Stimulated activated naive B cell treated with anti-CD40 and anti-IgM and Interleukin-4, amounts not matched to agents 10 μg/mL and 1 μg/mL and 100 μg/mL, for 72 hours (primary cell): ENCODE measurements around the gene DSC3.
"Not testable (repeated sequence)": the region's sequence is repeated elsewhere in the genome, so short reads cannot be mapped to it uniquely, and the experiment has no call there.

Experiments
- ATAC-seq, 2 donors: fragments of 150-1000 bp; cut with Tn5 transposase; replicated peaks; 2 replicates each; pipeline ENCODE4 v1.10.0; 2021; ENCODE audit warnings: moderate library complexity in 1 of 2
- DNase-seq: peaks from one replicate; pipeline ENCODE4 v3.0.0; 2021
- H3K27ac Mint-ChIP-seq: one replicate; pipeline ENCODE4 v1.8.0; 2022; ENCODE audit warnings: mild to moderate bottlenecking, mixed read lengths
- H3K27me3 Mint-ChIP-seq, 2 donors: one replicate each; pipeline ENCODE4 v1.8.0; 2022; ENCODE audit warnings: mixed read lengths in 2 of 2
- H3K36me3 Mint-ChIP-seq, 2 donors: one replicate each; pipeline ENCODE4 v1.8.0; 2022; ENCODE audit warnings: mixed read lengths in 2 of 2, mild to moderate bottlenecking in 1 of 2
- H3K4me1 Mint-ChIP-seq, 2 donors: one replicate each; pipeline ENCODE4 v1.8.0; 2022; ENCODE audit warnings: mixed read lengths in 2 of 2, mild to moderate bottlenecking in 1 of 2
- H3K4me3 Mint-ChIP-seq, 2 donors: one replicate each; pipeline ENCODE4 v1.8.0; 2022; ENCODE audit warnings: mild to moderate bottlenecking in 2 of 2, mixed read lengths in 2 of 2, moderate library complexity in 1 of 2
- H3K9me3 Mint-ChIP-seq, 2 donors: one replicate each; pipeline ENCODE4 v1.8.0; 2022; ENCODE audit warnings: mixed read lengths in 2 of 2, mild to moderate bottlenecking in 1 of 2

DSC3 gene

DNA sequence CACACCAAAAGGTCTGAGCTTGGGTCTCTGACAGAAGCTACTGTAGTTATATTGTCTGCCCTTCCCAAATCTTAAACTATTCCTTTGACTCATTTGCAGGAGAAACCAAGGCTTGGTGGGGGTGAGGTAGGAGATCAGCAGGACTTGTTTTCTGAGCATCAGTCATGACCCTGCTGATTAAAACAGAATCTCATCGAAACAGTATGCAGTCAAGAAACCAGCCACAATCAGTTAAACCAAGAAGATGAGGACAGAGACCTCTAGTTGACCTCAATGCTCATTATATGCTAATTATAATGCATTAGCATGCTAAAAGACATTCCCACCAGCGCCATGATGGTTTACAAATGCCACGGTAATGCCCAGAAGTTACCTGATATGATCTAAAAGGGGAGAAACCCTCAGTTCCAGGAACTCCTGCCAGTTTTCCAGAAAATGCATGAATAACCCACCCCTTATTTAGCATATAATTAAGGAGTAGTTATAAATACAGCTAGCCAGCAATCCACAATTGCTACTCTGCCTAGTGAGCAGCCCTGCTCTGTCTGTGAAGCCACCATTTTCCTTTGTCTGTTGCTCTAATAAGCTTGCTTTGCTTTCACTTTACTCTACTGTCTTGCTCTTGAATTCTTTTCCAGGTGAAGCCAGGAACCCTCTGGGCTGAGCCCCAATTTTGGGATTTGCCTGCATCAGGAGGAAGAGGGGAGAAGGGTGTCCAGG lies 26.7 kb downstream of the DSC3 start:
- Mint-ChIP-seq H3K27ac (no peak overlapping the region), H3K4me3 (no peak overlapping the region), H3K36me3 (no peaks in the 10 kb centered on the region), H3K4me1 (no peaks in the 10 kb centered on the region), H3K9me3 (peaks cover 0 to 3% of the 10 kb centered on the region in 2 donors), H3K27me3 (no peaks in the 10 kb centered on the region)
- no peak for ATAC-seq
- DNase-seq: no peak

DNA sequence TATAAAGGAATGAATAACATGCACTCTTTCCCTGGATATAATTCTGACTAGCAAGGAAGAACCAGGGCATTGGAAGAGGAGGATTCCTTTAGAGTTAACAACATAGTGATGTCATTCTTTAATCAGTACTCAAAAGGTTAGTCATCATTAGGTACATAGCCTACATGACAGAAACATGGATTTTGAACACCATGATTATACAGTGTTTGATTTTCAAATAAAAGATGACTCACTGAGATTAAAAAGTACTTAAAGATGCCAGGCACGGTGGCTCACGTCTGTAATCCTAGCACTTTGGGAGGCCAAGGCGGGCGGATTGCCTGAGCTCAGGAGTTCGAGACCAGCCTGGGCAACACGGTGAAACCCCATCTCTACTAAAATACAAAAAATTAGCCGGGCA lies 31.1 kb downstream of the DSC3 start:
- H3K4me1 Mint-ChIP-seq: not testable (repeated sequence)

GRCh38 chr18:31010601-31011000 lies 31.9 kb downstream of the DSC3 start:
- DNase-seq: no peak
- H3K27ac Mint-ChIP-seq: no peak overlapping the region
- no peaks in the 10 kb centered on the region for H3K27me3 Mint-ChIP-seq
- no peaks in the 10 kb centered on the region for H3K4me1 Mint-ChIP-seq
- H3K36me3 Mint-ChIP-seq: no peaks in the 10 kb centered on the region
- no peak for ATAC-seq
- no peak overlapping the region for H3K4me3 Mint-ChIP-seq
- H3K9me3 Mint-ChIP-seq: no peaks in the 10 kb centered on the region

More for the DNA sequence above, 31.1 kb downstream of the DSC3 start:
- not testable (repeated sequence) for H3K9me3 Mint-ChIP-seq, H3K27ac Mint-ChIP-seq, ATAC-seq, H3K4me3 Mint-ChIP-seq, H3K36me3 Mint-ChIP-seq, H3K27me3 Mint-ChIP-seq, DNase-seq

- Mint-ChIP-seq H3K27me3 (peaks cover 0 to 2% of the 10 kb centered on the region in 2 donors), H3K36me3 (no peaks in the 10 kb centered on the region), H3K27ac (no peak overlapping the region), H3K4me1 (no peaks in the 10 kb centered on the region), H3K4me3 (no peak overlapping the region), H3K9me3 (no peaks in the 10 kb centered on the region)
- DNase-seq (no peak), ATAC-seq (no peak)
Measured at GRCh38 chr18:30999887-31000628, 42.5 kb downstream of the DSC3 start.

DNA sequence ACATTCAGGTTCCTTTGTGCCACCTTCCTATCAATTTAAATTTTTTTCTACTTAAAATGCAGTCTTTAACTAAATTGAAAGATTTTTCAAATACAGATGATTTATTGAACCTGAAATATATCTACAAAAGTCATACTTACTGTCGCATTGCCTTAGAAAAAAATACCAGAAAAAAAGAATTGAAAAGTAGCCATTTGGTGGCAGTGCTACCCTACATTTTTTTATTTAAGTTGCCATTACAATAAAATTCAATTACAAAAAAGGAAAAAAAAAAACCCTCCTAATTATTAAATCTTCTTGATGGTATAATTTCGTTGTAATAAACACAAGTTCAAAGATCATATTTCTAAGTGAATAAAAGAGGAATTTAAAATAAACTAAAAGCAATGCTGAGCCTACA lies 43.4 kb downstream of the DSC3 start:
- H3K9me3 Mint-ChIP-seq: no peaks in the 10 kb centered on the region
- no peak overlapping the region for H3K27ac Mint-ChIP-seq
- H3K27me3 Mint-ChIP-seq: peaks cover 0 to 4% of the 10 kb centered on the region in 2 donors
- H3K4me3 Mint-ChIP-seq: no peak overlapping the region
- H3K4me1 Mint-ChIP-seq: no peaks in the 10 kb centered on the region
- no peak for ATAC-seq
- H3K36me3 Mint-ChIP-seq: no peaks in the 10 kb centered on the region
- no peak for DNase-seq

- no peaks in the 10 kb centered on the region for H3K36me3 Mint-ChIP-seq
- DNase-seq (no peak), ATAC-seq (no peak)
- no peaks in the 10 kb centered on the region for H3K9me3 Mint-ChIP-seq
- peaks cover 0 to 4% of the 10 kb centered on the region in 2 donors for H3K27me3 Mint-ChIP-seq
- no peak overlapping the region for H3K4me3 Mint-ChIP-seq
- H3K27ac Mint-ChIP-seq: no peak overlapping the region
- H3K4me1 Mint-ChIP-seq: no peaks in the 10 kb centered on the region
Measured at GRCh38 chr18:30997223-30997622, 45.3 kb downstream of the DSC3 start.

DNA sequence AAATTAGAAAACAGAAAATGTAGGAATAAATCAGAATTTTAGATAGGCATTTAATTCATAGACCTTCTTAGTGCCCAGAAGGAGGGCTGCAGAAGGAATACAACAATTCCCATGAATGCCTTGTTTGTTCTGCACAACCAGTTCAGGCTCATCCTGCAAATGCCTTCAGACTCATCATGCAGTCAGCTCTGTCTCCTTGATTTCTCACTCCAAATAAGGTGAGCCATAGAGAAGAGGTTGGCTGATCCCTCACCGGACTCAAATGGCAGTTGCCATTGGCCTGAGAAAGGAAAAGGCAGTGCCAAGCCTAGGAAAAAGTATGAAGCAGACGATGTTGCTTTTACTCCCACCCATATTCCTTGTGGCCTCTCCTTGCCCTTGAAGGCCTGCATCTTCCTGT lies 50.3 kb downstream of the DSC3 start:
- Mint-ChIP-seq H3K9me3 (no peaks in the 10 kb centered on the region), H3K36me3 (no peaks in the 10 kb centered on the region), H3K27ac (no peak overlapping the region), H3K4me3 (no peak overlapping the region), H3K27me3 (peaks cover 0 to 4% of the 10 kb centered on the region in 2 donors), H3K4me1 (no peaks in the 10 kb centered on the region)
- DNase-seq (no peak), ATAC-seq (no peak)

GRCh38 chr18:30991397-30991796 lies 51.1 kb downstream of the DSC3 start:
- DNase-seq (no peak), ATAC-seq (no peak)
- Mint-ChIP-seq H3K4me3 (no peak overlapping the region), H3K27me3 (peaks cover 0 to 4% of the 10 kb centered on the region in 2 donors), H3K36me3 (no peaks in the 10 kb centered on the region), H3K27ac (no peak overlapping the region), H3K9me3 (no peaks in the 10 kb centered on the region), H3K4me1 (no peaks in the 10 kb centered on the region)

DNA sequence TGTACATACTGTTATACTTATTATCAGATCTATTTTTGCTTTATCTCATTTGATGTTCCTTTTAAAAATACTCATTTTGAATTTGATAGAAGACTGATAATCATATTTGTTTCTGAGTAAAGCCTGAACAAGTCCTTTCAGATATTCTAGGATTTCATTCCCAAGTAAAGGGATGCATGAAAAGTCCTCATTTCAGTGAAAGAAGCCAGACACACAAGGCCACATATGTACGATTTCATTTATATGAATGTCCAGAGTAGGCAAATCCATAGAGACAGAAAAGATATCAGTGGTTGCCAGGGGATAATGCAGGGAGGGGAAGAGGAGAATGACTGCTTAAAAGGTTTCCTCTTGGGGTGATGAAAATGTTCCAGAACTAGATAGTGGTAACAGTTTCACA lies 53.4 kb downstream of the DSC3 start:
- ATAC-seq: no peak
- H3K4me3 Mint-ChIP-seq: no peak overlapping the region

GRCh38 chr18:30988440-30988839 lies 54.1 kb downstream of the DSC3 start:
- Mint-ChIP-seq H3K36me3 (no peaks in the 10 kb centered on the region), H3K27me3 (no peaks in the 10 kb centered on the region), H3K4me3 (no peak overlapping the region), H3K9me3 (peaks cover 4 to 7% of the 10 kb centered on the region in 2 donors), H3K4me1 (no peaks in the 10 kb centered on the region), H3K27ac (no peak overlapping the region)
- ATAC-seq: no peak
- DNase-seq: no peak

More for the DNA sequence above, 53.4 kb downstream of the DSC3 start:
- Mint-ChIP-seq H3K36me3 (no peaks in the 10 kb centered on the region), H3K27ac (no peak overlapping the region), H3K9me3 (peaks cover 4 to 7% of the 10 kb centered on the region in 2 donors), H3K4me1 (no peaks in the 10 kb centered on the region), H3K27me3 (no peaks in the 10 kb centered on the region)
- DNase-seq: no peak

DNA sequence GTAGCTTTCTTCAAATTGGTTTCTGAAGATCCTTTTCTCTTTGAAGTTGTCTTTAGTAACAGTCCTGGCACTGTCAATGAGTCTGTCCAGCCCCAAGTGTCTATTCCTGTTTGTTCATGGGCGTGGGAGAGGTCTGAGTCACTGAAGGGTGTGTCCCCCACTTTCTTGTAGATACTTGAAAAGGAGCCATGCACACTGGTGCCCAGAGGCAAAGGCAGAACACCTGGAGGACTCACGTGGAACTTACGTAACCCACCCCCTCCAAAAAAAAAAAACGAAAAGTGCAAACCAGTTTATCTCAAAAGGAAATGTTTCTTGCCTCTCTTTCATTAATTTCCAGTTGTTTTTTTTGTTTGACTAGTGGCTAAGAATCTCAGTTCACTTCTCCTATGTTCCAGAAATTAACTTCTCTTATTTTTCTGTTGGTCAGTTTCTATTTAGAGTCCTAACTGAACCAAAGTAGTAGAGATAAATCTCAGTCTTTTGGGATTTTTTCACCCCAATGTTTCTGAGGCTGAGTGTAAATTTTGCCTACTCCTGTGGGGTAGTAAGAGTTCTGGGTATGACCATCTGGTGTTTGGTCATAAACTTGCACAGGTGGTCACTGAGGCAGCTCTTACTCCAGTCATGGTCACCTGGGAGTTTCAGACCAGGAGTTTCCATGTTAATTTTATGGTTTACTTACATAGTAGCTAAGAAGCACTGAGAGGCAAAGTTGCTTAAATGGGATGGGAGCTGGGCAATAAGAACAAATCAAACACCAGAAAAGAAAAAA lies 54.9 kb downstream of the DSC3 start:
- Mint-ChIP-seq H3K36me3 (no peaks in the 10 kb centered on the region), H3K4me1 (no peaks in the 10 kb centered on the region), H3K9me3 (peaks cover 4 to 7% of the 10 kb centered on the region in 2 donors), H3K4me3 (no peak overlapping the region), H3K27me3 (no peaks in the 10 kb centered on the region), H3K27ac (no peak overlapping the region)
- ATAC-seq (no peak), DNase-seq (no peak)

- no peak for ATAC-seq
- no peaks in the 10 kb centered on the region for H3K27me3 Mint-ChIP-seq
Measured at GRCh38 chr18:30985753-30986152, 56.8 kb downstream of the DSC3 start.

DNA sequence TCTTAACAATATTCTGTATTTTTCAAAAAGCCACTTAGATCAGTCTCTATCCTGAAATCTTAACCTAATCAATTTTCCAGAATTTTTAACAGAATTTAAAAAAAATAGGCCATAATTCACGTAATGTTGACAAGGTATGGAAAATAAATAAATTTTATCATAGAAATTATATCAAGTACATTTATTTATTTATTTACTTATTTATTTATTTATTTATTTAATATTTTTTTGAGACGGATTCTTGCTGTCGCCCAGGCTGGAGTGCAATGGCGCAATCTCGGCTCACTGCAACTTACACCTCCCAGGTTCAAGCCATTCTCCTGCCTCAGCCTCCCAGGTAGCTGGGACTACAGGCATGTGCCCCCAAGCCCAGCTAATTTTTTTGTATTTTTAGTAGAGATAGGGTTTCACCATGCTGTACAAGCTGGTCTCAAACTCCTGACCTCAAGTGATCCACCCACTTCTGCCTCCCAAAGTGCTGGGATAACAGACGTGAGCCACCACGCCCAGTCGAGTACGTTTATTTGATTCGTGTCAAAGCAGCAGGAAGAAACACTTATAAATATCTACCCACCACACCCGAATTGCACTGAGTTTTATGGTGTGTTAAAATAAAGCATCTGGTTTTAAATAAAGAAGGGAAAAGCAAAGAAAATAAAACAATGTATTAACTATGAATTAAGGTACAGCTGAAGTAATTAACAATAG lies 60.1 kb downstream of the DSC3 start:
- no peak overlapping the region for H3K27ac Mint-ChIP-seq
- DNase-seq (no peak), ATAC-seq (no peak)
- no peaks in the 10 kb centered on the region for H3K36me3 Mint-ChIP-seq
- H3K4me3 Mint-ChIP-seq: no peak overlapping the region
- no peaks in the 10 kb centered on the region for H3K27me3 Mint-ChIP-seq
- peaks cover 4 to 7% of the 10 kb centered on the region in 2 donors for H3K9me3 Mint-ChIP-seq
- H3K4me1 Mint-ChIP-seq: no peaks in the 10 kb centered on the region

More at GRCh38 chr18:30985753-30986152, 56.8 kb downstream of the DSC3 start:
- Mint-ChIP-seq H3K4me3 (no peak overlapping the region), H3K4me1 (no peaks in the 10 kb centered on the region), H3K27ac (no peak overlapping the region), H3K36me3 (no peaks in the 10 kb centered on the region), H3K9me3 (peaks cover 4 to 7% of the 10 kb centered on the region in 2 donors)
- DNase-seq: no peak

DNA sequence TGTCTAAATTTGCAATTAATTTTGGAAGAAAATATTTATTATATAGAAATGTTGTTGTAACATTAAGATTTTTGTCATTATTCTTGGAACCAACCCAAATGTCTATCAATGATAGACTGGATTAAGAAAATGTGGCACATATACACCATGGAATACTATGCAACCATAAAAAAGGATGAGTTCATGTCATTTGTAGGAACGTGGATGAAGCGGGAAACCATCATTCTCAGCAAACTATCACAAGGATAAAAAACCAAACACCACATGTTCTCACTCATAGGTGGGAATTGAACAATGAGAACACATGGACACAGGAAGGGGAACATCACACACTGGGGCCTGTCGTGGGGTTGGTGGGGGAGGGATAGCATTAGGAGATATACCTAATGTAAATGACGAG lies 64.5 kb downstream of the DSC3 start:
- H3K27ac Mint-ChIP-seq, H3K27me3 Mint-ChIP-seq, DNase-seq, ATAC-seq, H3K36me3 Mint-ChIP-seq, H3K4me3 Mint-ChIP-seq, H3K9me3 Mint-ChIP-seq, H3K4me1 Mint-ChIP-seq: not testable (repeated sequence)
